Ishikawa (cell line): ENCODE measurements around the gene SPRED1.

Experiments used
- CEBPB ChIP-seq: IDR thresholded peaks from 2 replicates; pipeline ENCODE4 v1.6.1; 2012
- CREB1 ChIP-seq: IDR thresholded peaks from 2 replicates; pipeline ENCODE4 v1.6.1; 2012; ENCODE audit warnings: low read depth
- EGR1 ChIP-seq: IDR thresholded peaks from 2 replicates; pipeline ENCODE4 v1.6.1; 2012
- EP300 ChIP-seq: IDR thresholded peaks from 2 replicates; pipeline ENCODE4 v1.6.1; 2012; ENCODE audit warnings: borderline replicate concordance
- FOXM1 ChIP-seq: IDR thresholded peaks from 2 replicates; pipeline ENCODE4 v1.6.1; 2012; ENCODE audit warnings: low read depth, borderline replicate concordance
- MAX ChIP-seq: IDR thresholded peaks from 2 replicates; pipeline ENCODE4 v1.6.1; 2012
- NFIC ChIP-seq: IDR thresholded peaks from 2 replicates; pipeline ENCODE4 v1.6.1; 2012
- RAD21 ChIP-seq: IDR thresholded peaks from 2 replicates; pipeline ENCODE4 v1.6.1; 2012; ENCODE audit warnings: low read depth
- TAF1 ChIP-seq: IDR thresholded peaks from 2 replicates; pipeline ENCODE4 v1.6.1; 2012; ENCODE audit warnings: low read depth, mild to moderate bottlenecking
- TCF12 ChIP-seq: IDR thresholded peaks from 2 replicates; pipeline ENCODE4 v1.6.1; 2012; ENCODE audit warnings: low read depth
- TEAD4 ChIP-seq: IDR thresholded peaks from 2 replicates; pipeline ENCODE4 v1.6.1; 2012
- YY1 ChIP-seq: IDR thresholded peaks from 2 replicates; pipeline ENCODE4 v1.6.1; 2012; ENCODE audit warnings: low read depth
- ZBTB7A ChIP-seq: IDR thresholded peaks from 2 replicates; pipeline ENCODE4 v1.6.1; 2012; ENCODE audit warnings: low read depth
- TF ChIP-seq, protein P1 (sequence below): IDR thresholded peaks from 2 replicates; pipeline ENCODE4 v1.6.1; 2012
- TF ChIP-seq, protein P2 (sequence below): IDR thresholded peaks from 2 replicates; pipeline ENCODE4 v1.6.1; 2012; ENCODE audit warnings: low read depth, mild to moderate bottlenecking

Gene SPRED1

GRCh38 chr15:38253351-38253781 is 730 bp downstream of the SPRED1 start:
- TF ChIP-seq EP300 = no peak
- no peak for TF ChIP-seq MAX
- TF ChIP-seq TCF12 = no peak

- TF ChIP-seq YY1 = no peak
- TF ChIP-seq, protein P1, sequence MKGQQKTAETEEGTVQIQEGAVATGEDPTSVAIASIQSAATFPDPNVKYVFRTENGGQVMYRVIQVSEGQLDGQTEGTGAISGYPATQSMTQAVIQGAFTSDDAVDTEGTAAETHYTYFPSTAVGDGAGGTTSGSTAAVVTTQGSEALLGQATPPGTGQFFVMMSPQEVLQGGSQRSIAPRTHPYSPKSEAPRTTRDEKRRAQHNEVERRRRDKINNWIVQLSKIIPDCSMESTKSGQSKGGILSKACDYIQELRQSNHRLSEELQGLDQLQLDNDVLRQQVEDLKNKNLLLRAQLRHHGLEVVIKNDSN = peak; percentile 86
Observed at GRCh38 chr15:38254051-38254883, 1.6 kb downstream of the SPRED1 start.

- TF ChIP-seq CEBPB (no peak), TCF12 (no peak), EP300 (no peak), YY1 (no peak), CREB1 (no peak), FOXM1 (no peak), NFIC (no peak), RAD21 (no peak), MAX (no peak), ZBTB7A (no peak), EGR1 (no peak), TEAD4 (no peak), TAF1 (no peak)
- TF ChIP-seq, protein P1 = no peak
- TF ChIP-seq, protein P2, sequence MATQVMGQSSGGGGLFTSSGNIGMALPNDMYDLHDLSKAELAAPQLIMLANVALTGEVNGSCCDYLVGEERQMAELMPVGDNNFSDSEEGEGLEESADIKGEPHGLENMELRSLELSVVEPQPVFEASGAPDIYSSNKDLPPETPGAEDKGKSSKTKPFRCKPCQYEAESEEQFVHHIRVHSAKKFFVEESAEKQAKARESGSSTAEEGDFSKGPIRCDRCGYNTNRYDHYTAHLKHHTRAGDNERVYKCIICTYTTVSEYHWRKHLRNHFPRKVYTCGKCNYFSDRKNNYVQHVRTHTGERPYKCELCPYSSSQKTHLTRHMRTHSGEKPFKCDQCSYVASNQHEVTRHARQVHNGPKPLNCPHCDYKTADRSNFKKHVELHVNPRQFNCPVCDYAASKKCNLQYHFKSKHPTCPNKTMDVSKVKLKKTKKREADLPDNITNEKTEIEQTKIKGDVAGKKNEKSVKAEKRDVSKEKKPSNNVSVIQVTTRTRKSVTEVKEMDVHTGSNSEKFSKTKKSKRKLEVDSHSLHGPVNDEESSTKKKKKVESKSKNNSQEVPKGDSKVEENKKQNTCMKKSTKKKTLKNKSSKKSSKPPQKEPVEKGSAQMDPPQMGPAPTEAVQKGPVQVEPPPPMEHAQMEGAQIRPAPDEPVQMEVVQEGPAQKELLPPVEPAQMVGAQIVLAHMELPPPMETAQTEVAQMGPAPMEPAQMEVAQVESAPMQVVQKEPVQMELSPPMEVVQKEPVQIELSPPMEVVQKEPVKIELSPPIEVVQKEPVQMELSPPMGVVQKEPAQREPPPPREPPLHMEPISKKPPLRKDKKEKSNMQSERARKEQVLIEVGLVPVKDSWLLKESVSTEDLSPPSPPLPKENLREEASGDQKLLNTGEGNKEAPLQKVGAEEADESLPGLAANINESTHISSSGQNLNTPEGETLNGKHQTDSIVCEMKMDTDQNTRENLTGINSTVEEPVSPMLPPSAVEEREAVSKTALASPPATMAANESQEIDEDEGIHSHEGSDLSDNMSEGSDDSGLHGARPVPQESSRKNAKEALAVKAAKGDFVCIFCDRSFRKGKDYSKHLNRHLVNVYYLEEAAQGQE = no peak
Observed at GRCh38 chr15:38255690-38256089, 3.1 kb downstream of the SPRED1 start.

DNA sequence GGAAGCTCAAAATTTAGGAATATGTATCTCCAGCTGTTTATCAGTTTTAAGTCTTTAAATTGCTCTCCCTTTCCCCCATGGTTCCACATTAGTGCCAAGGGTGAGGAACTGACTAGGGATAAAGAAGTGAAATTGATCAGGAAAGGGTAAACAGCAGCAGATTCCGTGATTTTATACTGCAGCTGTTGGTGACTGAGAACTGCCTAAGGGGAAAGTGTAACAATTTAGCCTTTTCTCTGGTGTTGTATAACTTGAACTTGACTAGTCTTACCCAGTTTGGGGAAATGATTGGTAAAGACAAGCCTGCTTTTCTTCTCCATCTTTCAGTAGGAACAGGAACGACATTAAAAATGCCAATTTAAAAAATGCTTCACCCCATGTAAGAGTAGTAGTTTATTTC is 5.0 kb downstream of the SPRED1 start:
- TF ChIP-seq TEAD4 (no peak), FOXM1 (no peak), ZBTB7A (no peak), NFIC (no peak), RAD21 (no peak), TCF12 (no peak), CEBPB (no peak), EGR1 (no peak), EP300 (no peak), YY1 (no peak), MAX (no peak), TAF1 (no peak), CREB1 (no peak)
- TF ChIP-seq, protein P2 = no peak
- TF ChIP-seq, protein P1 = no peak

DNA sequence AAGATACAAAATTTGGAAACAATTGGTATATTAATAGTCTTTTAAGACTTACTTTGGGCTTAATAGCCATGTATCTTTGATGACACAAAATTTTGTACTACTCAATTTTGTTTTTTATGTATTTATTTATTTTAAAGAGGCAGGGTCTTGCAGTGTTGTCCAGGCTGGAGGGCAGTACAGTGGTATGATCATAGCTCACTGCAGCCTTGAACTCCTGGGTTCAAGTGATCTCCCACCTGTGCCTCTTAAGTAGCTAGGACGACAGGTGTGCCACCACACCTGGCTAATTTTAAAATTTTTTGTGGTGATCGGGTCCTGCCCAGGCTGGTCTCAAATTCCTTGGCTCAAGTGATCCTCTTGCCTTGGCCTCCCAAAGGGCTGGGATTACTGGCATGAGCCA is 6.5 kb downstream of the SPRED1 start:
- no peak for TF ChIP-seq ZBTB7A
- no peak for TF ChIP-seq EGR1
- TF ChIP-seq CEBPB = no peak
- no peak for TF ChIP-seq MAX
- no peak for TF ChIP-seq NFIC
- no peak for TF ChIP-seq CREB1
- TF ChIP-seq, protein P1 = no peak
- no peak for TF ChIP-seq YY1
- no peak for TF ChIP-seq EP300
- no peak for TF ChIP-seq FOXM1
- TF ChIP-seq TAF1 = no peak
